NCI-H446 (cell line): ENCODE data around the gene NDEL1.
"Not testable (repeated sequence)": the region's sequence is repeated elsewhere in the genome, so short reads cannot be mapped to it uniquely, and the experiment has no call there.

Experiments
- DNase-seq, 2 experiments: peaks; one replicate each; lab custom pipeline; 2025; lab: John Stamatoyannopoulos, UW

The NDEL1 gene

GRCh38 chr17:8435245-8436168 is at the start of gene NDEL1:
Gene NDEL1, plus strand, starts transcription at chr17:8435884. Its CDS starts 8,388 bp downstream, at chr17:8444272.
- DNase-seq = peak; percentile 86 to 97

GRCh38 chr17:8386841-8387240 is 48.8 kb upstream of the NDEL1 start:
- DNase-seq = no peak

- no peak for DNase-seq
These were observed 47.6 kb upstream of the NDEL1 start for GRCh38 chr17:8387914-8388651.

- no peak for DNase-seq
These were observed 44.0 kb upstream of the NDEL1 start for GRCh38 chr17:8391711-8392110.

GRCh38 chr17:8392274-8392673 is 43.4 kb upstream of the NDEL1 start:
- DNase-seq = no peak

GRCh38 chr17:8392674-8393469 is 42.8 kb upstream of the NDEL1 start:
- DNase-seq = no peak

- no peak for DNase-seq
These were observed 42.0 kb upstream of the NDEL1 start for GRCh38 chr17:8393470-8394231.

- not testable (repeated sequence) for DNase-seq
These were observed 41.2 kb upstream of the NDEL1 start for GRCh38 chr17:8394497-8394896.

- no peak for DNase-seq
These were observed 38.0 kb upstream of the NDEL1 start, which contains the start of gene RNF222 for GRCh38 chr17:8397636-8398035. Gene RNF222, minus strand, starts transcription at chr17:8397827. Its CDS starts 4,366 bp downstream, at chr17:8393461.

GRCh38 chr17:8398980-8399379 is 36.7 kb upstream of the NDEL1 start:
- DNase-seq = no peak

GRCh38 chr17:8401107-8401506 is 34.6 kb upstream of the NDEL1 start:
- no peak for DNase-seq

- DNase-seq = no peak
These were observed 32.7 kb upstream of the NDEL1 start for GRCh38 chr17:8402921-8403536.

GRCh38 chr17:8405499-8406016 is 30.1 kb upstream of the NDEL1 start:
- no peak for DNase-seq

GRCh38 chr17:8406174-8406573 is 29.5 kb upstream of the NDEL1 start:
- no peak for DNase-seq

- DNase-seq = no peak
These were observed 27.3 kb upstream of the NDEL1 start for GRCh38 chr17:8408371-8408770.

- DNase-seq = peak; percentile 50 to 89
These were observed 25.5 kb upstream of the NDEL1 start for GRCh38 chr17:8409966-8410882.

GRCh38 chr17:8410883-8411238 is 24.8 kb upstream of the NDEL1 start:
- DNase-seq = no peak

GRCh38 chr17:8412089-8412488 is 23.6 kb upstream of the NDEL1 start:
- no peak for DNase-seq

- no peak for DNase-seq
These were observed 22.4 kb upstream of the NDEL1 start for GRCh38 chr17:8413328-8413727.

- DNase-seq = no peak
These were observed 21.7 kb upstream of the NDEL1 start for GRCh38 chr17:8413938-8414337.
